GM18526 (cell line): ENCODE data around the gene TAAR1.

Source experiments
- POLR2A ChIP-seq: IDR thresholded peaks from 3 replicates; pipeline ENCODE4 v1.6.1; 2011; ENCODE audit not compliant: insufficient read length; ENCODE audit errors: extremely low read depth

The TAAR1 gene

GRCh38 chr6:132659082-132659481 is at the start of gene TAAR1:
Gene TAAR1 (minus strand): TSS chr6:132659182. CDS start chr6:132646003, 13,179 bp downstream.
- TF ChIP-seq POLR2A = no peak

GRCh38 chr6:132708771-132709170 is 49.8 kb upstream of the TAAR1 start:
- TF ChIP-seq POLR2A = no peak

GRCh38 chr6:132708002-132708401 is 49.0 kb upstream of the TAAR1 start:
- TF ChIP-seq POLR2A = no peak

GRCh38 chr6:132703936-132704335 is 45.0 kb upstream of the TAAR1 start:
- TF ChIP-seq POLR2A = no peak

GRCh38 chr6:132698608-132699007 is 39.6 kb upstream of the TAAR1 start:
- no peak for TF ChIP-seq POLR2A

- TF ChIP-seq POLR2A = no peak
Observed at GRCh38 chr6:132695773-132696172, 36.8 kb upstream of the TAAR1 start.

- no peak for TF ChIP-seq POLR2A
Observed at GRCh38 chr6:132693478-132693877, 34.5 kb upstream of the TAAR1 start.

GRCh38 chr6:132690678-132691077 is 31.7 kb upstream of the TAAR1 start:
- no peak for TF ChIP-seq POLR2A

- TF ChIP-seq POLR2A = no peak
Observed at GRCh38 chr6:132687306-132687705, 28.3 kb upstream of the TAAR1 start.

GRCh38 chr6:132686531-132686930 is 27.5 kb upstream of the TAAR1 start:
- TF ChIP-seq POLR2A = no peak

GRCh38 chr6:132685009-132685408 is 26.0 kb upstream of the TAAR1 start:
- TF ChIP-seq POLR2A = no peak

GRCh38 chr6:132684272-132684671 is 25.3 kb upstream of the TAAR1 start:
- no peak for TF ChIP-seq POLR2A

- no peak for TF ChIP-seq POLR2A
Observed at GRCh38 chr6:132683543-132683942, 24.6 kb upstream of the TAAR1 start.

- no peak for TF ChIP-seq POLR2A
Observed at GRCh38 chr6:132675749-132676148, 16.8 kb upstream of the TAAR1 start.

- TF ChIP-seq POLR2A = no peak
Observed at GRCh38 chr6:132675002-132675401, 16.0 kb upstream of the TAAR1 start.

GRCh38 chr6:132673376-132674094 is 14.6 kb upstream of the TAAR1 start:
- no peak for TF ChIP-seq POLR2A

GRCh38 chr6:132671295-132671694 is 12.3 kb upstream of the TAAR1 start:
- TF ChIP-seq POLR2A = no peak

- TF ChIP-seq POLR2A = no peak
Observed at GRCh38 chr6:132669690-132670291, 10.8 kb upstream of the TAAR1 start.

- TF ChIP-seq POLR2A = no peak
Observed at GRCh38 chr6:132666118-132666517, 7.1 kb upstream of the TAAR1 start.
